Ovary (tissue), 3 donors: ENCODE measurements around the gene TNFAIP8L1.

Experiments
- CTCF ChIP-seq, 3 donors: fragments of 450-650 bp in 2 of 3; fragments of 200-600 bp in 1 of 3; IDR thresholded peaks; one replicate each; pipeline versions ENCODE4 v1.5.1 to v1.8.0; 2016 to 2022; ENCODE audit warnings: antibody characterized with exemption in 3 of 3, mild to moderate bottlenecking in 1 of 3
- EP300 ChIP-seq: sonication (generic); formaldehyde crosslinking; IDR thresholded peaks from one replicate; pipeline ENCODE4 v1.6.1; 2017; ENCODE audit warnings: antibody characterized with exemption
- POLR2A ChIP-seq: fragments of 450-650 bp; IDR thresholded peaks from one replicate; pipeline ENCODE4 v1.6.1; 2017; ENCODE audit warnings: antibody characterized with exemption, mild to moderate bottlenecking, moderate library complexity
- donor health status: DM: no; HTN: no; CAD: no.

- TF ChIP-seq CTCF (IDR thresholded peaks at IDR 0.05) (no peak), POLR2A (no peak), EP300 (no peak)
Observed at GRCh38 chr19:4619668-4620294, 19.5 kb upstream of the TNFAIP8L1 start.
